Fibroblast of skin of left quadriceps (primary cell): Measurements from ENCODE around the gene CASKIN1.
"Not testable (repeated sequence)": the region's sequence is repeated elsewhere in the genome, so short reads cannot be mapped to it uniquely, and the experiment has no call there.

Source experiments
- DNase-seq, 2 experiments: peaks; one replicate each; pipeline ENCODE4 v3.0.0-alpha.2; 2013; ENCODE audit warnings: low read depth in 2 of 2

Gene CASKIN1

GRCh38 chr16:2142942-2143877, 53.2 kb downstream of the CASKIN1 start:
- DNase-seq, result no peak

DNA sequence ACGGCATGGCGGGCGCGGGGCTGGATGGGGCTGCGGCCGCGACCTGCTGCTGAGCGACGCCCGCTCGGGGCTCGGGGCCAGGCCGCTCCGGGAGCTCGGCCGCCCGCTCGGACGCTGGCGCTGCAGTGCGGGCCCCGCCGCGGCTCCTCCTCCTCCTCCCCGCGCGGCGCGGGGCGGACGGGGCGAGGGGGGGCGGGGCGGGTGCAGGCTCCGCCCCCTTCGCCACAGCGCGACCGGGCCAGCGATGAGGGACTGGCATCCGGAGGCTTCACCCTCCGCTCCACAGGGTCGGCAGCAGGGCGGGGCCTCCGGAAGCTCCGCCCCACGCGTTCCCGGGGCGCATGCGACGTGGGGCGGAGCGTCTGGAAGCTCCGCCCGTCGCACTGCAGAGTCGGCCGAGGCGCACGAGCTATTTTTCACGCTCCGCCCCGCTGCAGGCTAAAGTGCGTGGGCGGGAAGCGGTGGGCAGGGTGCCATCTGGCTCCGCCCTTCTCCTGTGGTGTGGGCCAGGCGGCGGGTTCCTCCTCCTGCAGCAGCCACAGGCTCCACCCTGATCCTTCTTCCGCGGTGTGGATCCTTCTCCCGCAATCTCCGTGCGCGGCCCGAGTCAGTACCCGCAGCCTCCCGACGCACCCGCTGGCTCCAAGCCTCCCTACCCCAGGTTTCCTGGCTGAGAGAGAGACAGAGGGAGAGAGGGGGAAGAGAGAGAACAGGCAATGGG, 60.5 kb downstream of the CASKIN1 start, which contains the start of gene PKD1:
Gene PKD1 (minus strand): TSS at position 129 of the 721 bp plus-strand sequence. CDS start 209 bp downstream, outside the sequence.
- DNase-seq, result peak; percentile 89 to 90

DNA sequence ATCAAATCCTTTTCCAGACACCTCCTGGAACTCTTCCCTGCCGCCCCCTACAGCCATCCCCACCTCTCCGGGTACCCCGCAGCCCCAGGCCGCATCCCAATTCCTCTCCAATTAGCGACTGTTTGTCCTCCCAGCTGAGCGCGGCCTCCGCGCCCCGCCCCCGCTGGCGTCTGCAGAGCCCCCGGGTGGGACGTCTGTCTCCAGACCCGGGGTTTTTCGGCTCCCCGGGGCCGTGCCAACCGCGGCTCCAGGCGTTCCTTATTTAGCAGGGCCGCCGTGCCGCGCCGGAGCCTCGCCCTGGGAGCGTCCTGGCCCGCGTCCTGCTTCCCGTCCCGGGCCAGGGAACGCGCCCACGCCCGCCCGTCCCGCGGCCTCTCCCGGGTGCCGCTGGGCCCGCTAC, 61.3 kb downstream of the CASKIN1 start:
- DNase-seq, result not testable (repeated sequence)

DNA sequence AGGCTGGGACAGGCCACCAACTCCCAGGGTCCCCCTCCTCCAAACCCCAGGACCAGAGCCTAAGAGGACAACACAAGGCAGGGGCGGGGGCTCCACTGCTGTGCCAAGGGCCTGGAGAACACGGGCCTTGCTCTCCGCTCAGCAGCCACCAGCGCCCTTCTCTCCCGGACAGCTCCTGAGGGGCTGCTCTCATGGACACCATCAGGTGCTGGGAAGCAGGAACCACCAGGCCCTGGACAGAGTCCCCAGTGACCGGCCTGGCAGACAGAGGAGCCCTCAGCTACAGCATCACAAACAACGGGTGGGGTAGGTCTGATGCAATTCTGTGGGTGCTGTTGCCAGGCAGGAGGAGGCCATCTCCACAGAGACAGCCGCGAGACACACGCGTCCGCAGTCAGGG, 62.6 kb downstream of the CASKIN1 start:
- not testable (repeated sequence) for DNase-seq

GRCh38 chr16:2129890-2130447, 66.4 kb downstream of the CASKIN1 start:
- DNase-seq, result not testable (repeated sequence)

- not testable (repeated sequence) for DNase-seq
These were observed 67.2 kb downstream of the CASKIN1 start for GRCh38 chr16:2129251-2129650.

DNA sequence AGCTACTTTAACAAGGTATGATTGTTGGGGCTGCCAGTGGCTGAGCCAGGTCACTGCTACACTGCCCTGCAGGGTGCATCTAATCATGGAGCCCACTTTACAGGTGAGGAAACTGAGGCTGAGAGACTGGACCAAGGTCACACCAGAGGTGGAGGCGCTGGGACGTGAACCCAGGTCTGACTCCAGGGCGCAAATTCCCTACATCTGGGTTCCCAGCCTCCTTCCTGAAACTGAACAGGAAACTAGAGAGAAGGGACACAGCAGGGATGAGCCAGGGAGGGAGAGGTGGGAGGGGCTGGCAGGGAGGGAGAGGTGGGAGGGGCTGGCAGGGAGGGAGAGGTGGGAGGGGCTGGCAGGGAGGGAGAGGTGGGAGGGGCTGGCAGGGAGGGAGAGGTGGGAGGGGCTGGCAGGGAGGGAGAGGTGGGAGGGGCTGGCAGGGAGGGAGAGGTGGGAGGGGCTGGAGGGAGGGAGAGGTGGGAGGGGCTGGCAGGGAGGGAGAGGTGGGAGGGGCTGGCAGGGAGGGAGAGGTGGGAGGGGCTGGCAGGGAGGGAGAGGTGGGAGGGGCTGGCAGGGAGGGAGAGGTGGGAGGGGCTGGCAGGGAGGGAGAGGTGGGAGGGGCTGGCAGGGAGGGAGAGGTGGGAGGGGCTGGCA, 68.7 kb downstream of the CASKIN1 start:
- DNase-seq, result peak in 1 of 2 experiments; percentile 32
